Neural progenitor cell (in vitro differentiated cells): ENCODE results near the gene RAB5IF. TPM values are rescaled to one million over a fixed set of nuclear protein-coding genes. Genes with fewer than 3 reads are reported as not detected.

ENCODE experiments used
- DNase-seq: peaks from one replicate; pipeline ENCODE4 v3.0.0-alpha.2; 2016; ENCODE audit warnings: low spot score
- H2AFZ ChIP-seq: fragments of 200-600 bp; sonication (generic); replicated peaks from 2 replicates; pipeline ENCODE4 v1.6.1; 2016; ENCODE audit warnings: antibody characterized with exemption
- H3F3A ChIP-seq: fragments of 200-600 bp; sonication (generic); 2 replicates; pipeline ENCODE4 v1.6.1; 2016; ENCODE audit warnings: antibody characterized with exemption, low read depth
- H3K27ac ChIP-seq: fragments of 200-600 bp; sonication (generic); 2 replicates; pipeline ENCODE4 v1.5.1; 2016; ENCODE audit warnings: mild to moderate bottlenecking
- H3K27me3 ChIP-seq: fragments of 200-600 bp; sonication (generic); 2 replicates; pipeline ENCODE4 v1.6.1; 2016; ENCODE audit warnings: mild to moderate bottlenecking, moderate library complexity
- H3K36me3 ChIP-seq: fragments of 200-600 bp; sonication (generic); 2 replicates; pipeline ENCODE4 v1.5.1; 2016
- H3K4me1 ChIP-seq: fragments of 200-600 bp; sonication (generic); 2 replicates; pipeline ENCODE4 v1.6.1; 2016; ENCODE audit warnings: mixed run types
- H3K4me2 ChIP-seq: fragments of 200-600 bp; sonication (generic); 2 replicates; pipeline ENCODE4 v1.6.1; 2016
- H3K4me3 ChIP-seq: fragments of 200-600 bp; sonication (generic); 2 replicates; pipeline ENCODE4 v1.5.1; 2016
- H3K79me2 ChIP-seq: fragments of 200-600 bp; sonication (generic); 2 replicates; pipeline ENCODE4 v1.6.1; 2016; ENCODE audit warnings: low read depth
- H3K9ac ChIP-seq: fragments of 200-600 bp; sonication (generic); 2 replicates; pipeline ENCODE4 v1.6.1; 2016
- H3K9me3 ChIP-seq: fragments of 200-600 bp; sonication (generic); 2 replicates; pipeline ENCODE4 v1.5.1; 2016; ENCODE audit warnings: low read depth
- H4K20me1 ChIP-seq: fragments of 200-600 bp; sonication (generic); 2 replicates; pipeline ENCODE4 v1.6.1; 2016; ENCODE audit warnings: low read depth
- H3K27ac Mint-ChIP-seq: 3 replicates; pipeline ENCODE4 v1.8.0; 2021; ENCODE audit warnings: mixed read lengths
- H3K27me3 Mint-ChIP-seq: 2 replicates; pipeline ENCODE4 v1.8.0; 2022; ENCODE audit warnings: low read depth, mild to moderate bottlenecking, inconsistent platforms, moderate library complexity, mixed read lengths; ENCODE audit not compliant: insufficient read depth
- H3K36me3 Mint-ChIP-seq: 3 replicates; pipeline ENCODE4 v1.8.0; 2021; ENCODE audit warnings: mixed read lengths
- H3K4me1 Mint-ChIP-seq: 3 replicates; pipeline ENCODE4 v1.8.0; 2021; ENCODE audit warnings: mixed read lengths
- H3K4me3 Mint-ChIP-seq: 3 replicates; pipeline ENCODE4 v1.8.0; 2021; ENCODE audit warnings: mild to moderate bottlenecking, moderate library complexity, mixed read lengths
- H3K9me3 Mint-ChIP-seq: 3 replicates; pipeline ENCODE4 v1.8.0; 2020; ENCODE audit warnings: mixed read lengths
- CTCF ChIP-seq: fragments of 200-600 bp; sonication (generic); IDR thresholded peaks from 2 replicates; pipeline ENCODE4 v1.5.1; 2017; ENCODE audit warnings: antibody characterized with exemption, mild to moderate bottlenecking
- EZH2 ChIP-seq: fragments of 200-600 bp; sonication (generic); IDR thresholded peaks from 2 replicates; pipeline ENCODE4 v1.6.1; 2017; ENCODE audit warnings: antibody characterized with exemption, mild to moderate bottlenecking, moderate library complexity
- EZH2phosphoT487 ChIP-seq: fragments of 200-600 bp; sonication (generic); IDR thresholded peaks from 2 replicates; pipeline ENCODE4 v1.6.1; 2017; ENCODE audit warnings: antibody characterized with exemption
- total RNA-seq: library from RNA; depleted of rRNA; stranded (reverse); fragments of >200 nt; gene quantifications from 2 replicates; pipeline ENCODE4 v1.2.3, GENCODE V29; 2015; ENCODE audit warnings: low replicate concordance

The RAB5IF gene
- total RNA-seq, 1 donor from 2014 or later, result 69.5 TPM

DNA sequence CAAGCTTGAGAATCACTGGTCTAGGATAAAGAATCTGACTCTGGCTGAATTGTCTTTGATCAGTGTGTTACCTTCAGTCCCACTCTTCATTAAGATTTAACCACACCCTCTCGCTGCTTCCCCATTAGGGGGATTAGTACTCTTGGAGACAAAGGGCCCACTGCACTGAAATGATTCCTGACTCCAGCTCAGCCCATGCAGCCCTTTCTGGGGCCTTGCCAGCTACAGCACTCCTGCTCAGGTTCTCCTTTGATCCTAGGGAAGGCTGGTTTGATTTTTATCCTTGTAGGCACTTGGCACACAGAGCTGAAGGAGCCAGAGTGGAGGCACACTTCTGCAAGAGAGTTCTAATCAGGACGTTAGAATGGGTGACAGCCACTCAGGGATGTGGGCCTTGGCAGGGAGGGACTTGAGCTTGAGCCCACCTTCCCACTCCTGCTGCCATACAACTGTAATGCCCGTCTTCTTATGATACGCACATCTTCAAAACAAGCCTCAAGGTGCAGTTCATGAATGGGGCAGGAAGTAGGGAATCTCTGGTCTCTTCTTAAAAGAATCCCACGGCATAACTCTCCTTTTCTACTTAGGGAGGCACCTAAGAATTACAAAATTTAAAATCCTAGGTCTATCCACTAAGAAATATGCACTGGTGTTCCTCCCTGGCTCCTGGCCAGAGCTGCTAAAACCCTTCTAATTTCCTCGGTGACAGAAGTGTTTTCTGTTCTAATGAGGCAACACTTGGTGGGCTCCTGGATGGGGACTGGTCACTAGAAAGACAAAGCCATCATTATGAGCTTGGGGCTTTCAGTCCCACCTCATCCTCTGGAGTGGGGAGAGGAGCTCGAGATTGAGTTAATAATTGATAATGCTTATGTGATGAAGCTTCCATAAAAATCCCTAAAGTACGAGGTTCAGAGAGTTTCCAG is 41.9 kb downstream of the RAB5IF start:
- Mint-ChIP-seq H3K4me1 (peaks cover 18% of the 10 kb centered on the region), H3K9me3 (no peaks in the 10 kb centered on the region), H3K4me3 (no peak overlapping the region), H3K27me3 (peaks cover 4% of the 10 kb centered on the region), H3K36me3 (peaks cover 3% of the 10 kb centered on the region), H3K27ac (peak overlapping the region; percentile 72)
- no peak overlapping the region for H3K9ac ChIP-seq
- no peaks in the 10 kb centered on the region for H3K36me3 ChIP-seq
- TF ChIP-seq CTCF (no peak), EZH2phosphoT487 (no peak), EZH2 (no peak)
- no peak overlapping the region for H3K4me3 ChIP-seq
- H3K27me3 ChIP-seq, result no peaks in the 10 kb centered on the region
- H2AFZ ChIP-seq, result no peak overlapping the region
- H3K9me3 ChIP-seq, result no peaks in the 10 kb centered on the region
- peak overlapping the region; percentile 55 for H3K4me2 ChIP-seq
- no peaks in the 10 kb centered on the region for H3K79me2 ChIP-seq
- peaks cover 31% of the 10 kb centered on the region for H3K4me1 ChIP-seq
- peaks cover 24% of the 10 kb centered on the region for H3F3A ChIP-seq
- peak; percentile 86 for DNase-seq
- H4K20me1 ChIP-seq, result no peaks in the 10 kb centered on the region
- peak overlapping the region; percentile 70 for H3K27ac ChIP-seq

DNA sequence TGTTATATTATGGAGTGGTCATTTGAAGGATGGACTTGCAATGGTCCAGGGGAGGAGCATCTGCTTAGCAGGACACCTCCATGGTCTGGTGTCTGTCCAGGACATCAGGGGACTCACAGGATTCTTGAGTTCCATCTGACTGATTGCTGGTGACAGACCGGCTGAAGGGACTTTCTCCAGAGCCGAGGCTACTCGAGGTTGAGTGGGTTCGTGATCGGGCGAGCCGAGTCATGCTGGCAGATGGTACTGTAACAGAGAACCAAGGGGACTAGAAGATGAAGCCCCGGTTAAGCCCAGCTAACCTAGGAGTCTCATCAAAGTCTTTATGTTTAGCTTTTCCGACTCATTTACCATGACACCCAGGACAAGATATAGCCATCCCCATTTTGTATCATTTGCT is 47.9 kb downstream of the RAB5IF start:
- Histone ChIP-seq H3K27ac (no peak overlapping the region), H3K79me2 (no peaks in the 10 kb centered on the region), H3K9me3 (no peaks in the 10 kb centered on the region), H3K4me2 (no peak overlapping the region), H3K9ac (no peak overlapping the region), H3K4me1 (peaks cover 4% of the 10 kb centered on the region), H3F3A (no peaks in the 10 kb centered on the region), H3K36me3 (no peaks in the 10 kb centered on the region), H3K27me3 (no peaks in the 10 kb centered on the region), H3K4me3 (no peak overlapping the region), H4K20me1 (no peaks in the 10 kb centered on the region), H2AFZ (no peak overlapping the region)
- Mint-ChIP-seq H3K4me1 (no peaks in the 10 kb centered on the region), H3K27ac (no peak overlapping the region), H3K36me3 (peaks cover 10% of the 10 kb centered on the region), H3K9me3 (no peaks in the 10 kb centered on the region), H3K27me3 (no peaks in the 10 kb centered on the region), H3K4me3 (no peak overlapping the region)
- DNase-seq, result no peak
- TF ChIP-seq CTCF (no peak), EZH2phosphoT487 (no peak), EZH2 (no peak)

DNA sequence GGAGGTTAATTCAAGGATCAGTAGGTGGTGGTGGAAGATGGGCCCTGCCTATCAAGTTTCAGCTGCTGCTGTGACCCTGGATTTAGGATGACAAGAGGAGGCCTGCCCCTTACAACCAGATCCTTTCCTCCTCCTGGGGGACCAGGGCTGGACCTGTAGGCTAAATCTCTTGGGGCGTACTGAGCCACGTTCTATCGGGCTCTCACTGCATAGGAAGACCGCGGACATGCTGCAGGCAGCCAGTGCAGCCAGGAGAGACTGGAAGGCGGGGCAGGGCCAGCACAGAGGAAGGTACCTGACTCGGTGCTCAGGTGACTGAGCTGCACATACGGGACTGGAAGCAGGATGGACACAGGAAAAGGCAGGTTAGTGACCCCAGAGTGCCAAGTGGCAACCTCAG is 48.9 kb downstream of the RAB5IF start:
- no peaks in the 10 kb centered on the region for H3F3A ChIP-seq
- no peaks in the 10 kb centered on the region for H3K9me3 ChIP-seq
- DNase-seq, result no peak
- Mint-ChIP-seq H3K27ac (no peak overlapping the region), H3K36me3 (peaks cover 10% of the 10 kb centered on the region), H3K9me3 (no peaks in the 10 kb centered on the region), H3K4me3 (no peak overlapping the region), H3K4me1 (no peaks in the 10 kb centered on the region), H3K27me3 (no peaks in the 10 kb centered on the region)
- H3K27ac ChIP-seq, result no peak overlapping the region
- H3K4me2 ChIP-seq, result no peak overlapping the region
- no peak overlapping the region for H3K4me3 ChIP-seq
- no peak for TF ChIP-seq EZH2phosphoT487
- TF ChIP-seq CTCF, result no peak
- no peak for TF ChIP-seq EZH2
- no peaks in the 10 kb centered on the region for H4K20me1 ChIP-seq
- no peaks in the 10 kb centered on the region for H3K36me3 ChIP-seq
- H3K9ac ChIP-seq, result no peak overlapping the region
- H3K79me2 ChIP-seq, result no peaks in the 10 kb centered on the region
- H3K27me3 ChIP-seq, result no peaks in the 10 kb centered on the region
- no peak overlapping the region for H2AFZ ChIP-seq
- H3K4me1 ChIP-seq, result peaks cover 4% of the 10 kb centered on the region
